HG03103 (cell line): ENCODE results near the gene ATF7IP2.
A peak's percentile ranks its signal among the peaks of the same experiment; 100 is the strongest.

Source experiments
- ATAC-seq: cut with Tn5 transposase; IDR thresholded peaks from one replicate; pipeline ENCODE4 v1.9.1; 2021; ENCODE audit warnings: low read depth; ENCODE audit not compliant: unreplicated experiment

Gene ATF7IP2

GRCh38 chr16:10509534-10510025 lies 123.7 kb downstream of the ATF7IP2 start:
- peak; percentile 82 for ATAC-seq

DNA sequence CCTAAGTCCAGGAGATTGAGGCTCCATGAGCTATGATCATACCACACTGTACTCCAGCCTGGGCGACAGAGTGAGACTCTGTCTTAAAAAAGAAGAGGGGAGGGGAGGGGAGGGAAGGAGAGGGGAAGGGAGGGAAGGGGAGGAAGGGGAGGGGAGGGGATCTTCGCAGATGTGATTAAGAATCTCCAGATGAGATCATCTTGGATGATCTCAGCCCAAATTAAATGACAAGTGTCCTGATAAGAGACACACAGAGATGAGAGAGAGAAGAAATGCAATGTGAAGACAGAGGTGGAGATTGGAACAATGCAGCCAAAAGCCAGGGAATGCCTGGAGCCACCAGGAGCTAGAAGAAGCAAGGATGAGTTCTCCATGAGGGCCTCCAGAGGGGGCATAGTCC lies 124.4 kb downstream of the ATF7IP2 start:
- no peak for ATAC-seq

GRCh38 chr16:10511829-10512228 lies 126.0 kb downstream of the ATF7IP2 start:
- no peak for ATAC-seq

DNA sequence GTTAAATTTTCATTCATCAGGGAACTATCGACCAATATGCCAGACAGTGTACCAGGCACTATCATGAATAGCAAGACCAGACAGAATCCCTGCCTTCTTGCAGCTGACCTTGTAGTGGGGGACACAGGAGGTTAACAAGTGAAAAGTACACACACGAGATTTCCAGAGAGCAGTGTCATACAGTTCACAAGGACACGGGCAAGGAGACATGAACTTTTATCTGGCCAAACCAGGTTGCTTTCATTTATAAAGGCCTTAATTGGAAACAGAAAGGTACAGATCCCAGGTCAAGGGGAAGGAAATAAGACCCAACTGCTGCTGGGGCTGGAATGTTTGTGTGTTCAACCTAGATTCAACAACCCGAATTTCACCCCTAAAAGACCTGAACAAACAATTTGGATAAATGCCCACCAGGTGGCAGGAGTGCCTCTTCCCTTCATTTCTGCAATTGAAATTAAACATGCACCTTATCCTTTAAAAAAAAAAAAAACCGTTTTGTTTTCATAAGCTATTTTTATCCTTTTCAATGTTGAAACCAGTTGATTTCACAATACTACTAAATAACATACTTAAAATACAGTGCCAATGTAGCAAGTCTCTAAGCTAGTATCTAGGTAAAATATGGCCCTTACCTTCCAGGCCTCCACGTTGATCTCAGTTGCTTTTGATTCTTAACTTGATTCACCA lies 128.7 kb downstream of the ATF7IP2 start:
- ATAC-seq = no peak

- ATAC-seq = no peak
These were observed 132.0 kb downstream of the ATF7IP2 start for GRCh38 chr16:10517868-10518267.

DNA sequence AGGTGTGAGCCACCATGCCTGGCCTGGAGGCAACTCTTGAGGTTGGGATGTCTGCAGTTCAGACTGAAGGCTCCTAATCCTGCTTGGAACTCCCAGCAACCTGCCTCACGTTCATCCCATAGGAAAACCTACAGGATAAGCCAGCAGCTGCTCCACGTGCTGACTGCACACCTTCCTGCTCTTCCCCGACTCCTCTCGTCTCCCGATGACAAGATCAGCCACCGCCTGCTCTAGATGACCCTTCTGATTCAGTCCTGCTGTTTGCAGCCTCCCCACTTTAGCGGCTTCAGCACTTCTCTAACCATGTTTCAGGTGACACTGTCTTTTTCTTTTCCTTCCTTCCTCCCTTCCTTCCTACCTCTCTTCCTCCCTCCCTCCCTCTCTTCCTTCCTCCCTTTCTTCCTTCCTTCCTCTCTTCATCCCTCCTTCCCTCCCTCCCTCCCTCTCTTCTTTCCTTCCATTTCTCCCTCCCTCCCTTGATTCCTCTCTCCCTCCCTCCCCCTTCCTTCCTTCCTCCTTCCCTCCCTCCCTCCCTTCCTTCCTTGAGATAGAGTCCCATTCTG lies 132.7 kb downstream of the ATF7IP2 start:
- ATAC-seq = no peak

GRCh38 chr16:10519297-10519696 lies 133.4 kb downstream of the ATF7IP2 start:
- no peak for ATAC-seq

- ATAC-seq = no peak
These were observed 134.3 kb downstream of the ATF7IP2 start for GRCh38 chr16:10519929-10520868.

- no peak for ATAC-seq
These were observed 135.2 kb downstream of the ATF7IP2 start for GRCh38 chr16:10520869-10521578.

- ATAC-seq = no peak
These were observed 135.9 kb downstream of the ATF7IP2 start for GRCh38 chr16:10521681-10522274.

- ATAC-seq = no peak
These were observed 137.1 kb downstream of the ATF7IP2 start for GRCh38 chr16:10522966-10523365.

- no peak for ATAC-seq
These were observed 139.5 kb downstream of the ATF7IP2 start for GRCh38 chr16:10525214-10525825.

- ATAC-seq = no peak
These were observed 141.1 kb downstream of the ATF7IP2 start for GRCh38 chr16:10526962-10527361.

GRCh38 chr16:10528635-10529034 lies 142.8 kb downstream of the ATF7IP2 start:
- no peak for ATAC-seq

DNA sequence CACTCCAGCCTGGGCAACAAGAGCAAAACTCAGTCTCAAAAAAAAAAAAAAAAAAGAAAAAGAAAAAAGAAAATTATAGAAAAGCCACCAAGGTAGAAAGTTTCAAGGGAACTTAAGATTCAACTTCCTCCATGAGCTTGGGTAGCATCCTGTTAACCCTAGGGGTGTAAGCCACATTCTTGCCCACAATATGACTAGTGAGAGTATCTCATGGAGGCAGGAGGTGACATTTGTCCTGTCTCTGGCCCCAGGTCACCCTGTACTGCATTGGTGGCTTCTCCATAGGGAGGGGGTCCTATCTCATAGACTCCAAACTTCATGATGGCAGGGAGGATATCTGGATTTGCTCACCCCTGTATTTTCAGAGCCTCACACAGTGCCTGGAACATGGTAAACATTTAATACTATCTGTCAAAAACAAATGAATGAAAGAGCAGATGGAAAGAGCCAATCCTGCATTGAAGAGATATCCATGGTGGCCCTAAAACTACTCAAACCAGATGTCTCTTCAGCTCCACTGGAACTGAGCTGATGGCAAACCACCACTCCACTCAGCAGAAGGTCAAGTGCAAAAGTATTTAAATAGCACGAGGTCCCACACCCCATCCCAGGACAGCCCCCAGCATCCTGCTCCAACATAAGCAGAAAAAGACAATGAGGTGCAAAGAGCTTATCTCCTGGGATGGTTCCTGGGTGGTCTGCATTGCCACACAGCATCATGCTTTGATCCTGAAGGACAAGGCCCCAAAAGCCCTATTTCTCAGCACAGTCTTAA lies 144.2 kb downstream of the ATF7IP2 start:
- ATAC-seq = no peak

- no peak for ATAC-seq
These were observed 144.8 kb downstream of the ATF7IP2 start for GRCh38 chr16:10530685-10531084.

DNA sequence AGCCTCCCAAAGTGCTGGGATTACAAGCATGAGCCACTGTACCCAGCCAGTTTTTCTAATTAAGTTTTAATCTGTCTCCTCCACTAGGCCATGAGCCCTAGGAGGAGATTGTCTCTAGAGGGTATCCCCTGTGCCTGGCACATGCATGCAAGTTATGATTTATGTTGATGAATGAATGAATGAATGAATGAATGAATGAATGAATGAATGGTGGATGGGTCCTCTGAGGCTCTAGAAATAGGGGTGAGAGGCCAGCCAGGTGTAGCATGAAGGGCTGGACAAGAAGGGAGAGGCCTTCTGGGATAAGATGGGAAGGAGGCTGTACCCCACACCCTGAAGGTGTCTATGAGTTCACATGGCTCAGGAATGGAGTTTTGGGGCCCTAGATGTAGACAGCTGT lies 145.7 kb downstream of the ATF7IP2 start:
- no peak for ATAC-seq
